Measurements from ENCODE around the gene AMD1. TPM values are rescaled to one million over a fixed set of nuclear protein-coding genes. Genes with fewer than 3 reads are reported as not detected.

AMD1 gene
- total RNA-seq, 1 donor from 2014 or later: 26.1 TPM

DNA sequence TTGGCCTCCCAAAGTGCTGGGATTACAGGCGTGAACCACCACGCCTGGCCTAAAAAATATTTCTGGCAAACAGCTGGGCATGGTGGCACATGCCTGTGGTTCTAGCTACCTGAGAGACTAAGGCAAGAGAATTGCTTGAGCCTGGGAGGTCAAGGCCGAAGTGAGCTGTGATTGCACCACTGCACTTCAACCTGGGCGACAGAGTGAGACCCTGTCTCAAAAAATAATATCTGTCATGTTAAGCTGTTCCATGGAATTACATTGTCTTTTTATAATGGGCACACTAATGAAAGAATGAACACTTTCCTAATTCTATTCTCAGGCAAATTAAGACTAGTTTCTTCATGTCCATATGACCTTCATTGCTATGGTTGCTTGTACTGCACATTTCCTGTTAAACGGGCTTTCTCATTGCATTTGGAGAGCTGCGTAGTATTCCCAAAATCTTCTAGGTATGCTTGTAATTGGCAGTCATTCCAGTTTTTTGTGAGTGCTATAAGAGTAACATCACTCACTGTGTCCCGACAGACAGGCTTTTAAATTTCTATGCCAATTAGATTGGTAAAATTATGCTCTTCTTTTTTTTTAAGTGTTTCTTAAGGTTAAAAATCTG lies 12.1 kb downstream of the AMD1 start:
- H3K4me1 Mint-ChIP-seq (ENCODE audit: low read depth, unreplicated experiment): peaks cover 2% of the 10 kb centered on the region
- no peaks in the 10 kb centered on the region for H3K9me3 Mint-ChIP-seq (ENCODE audit: unreplicated experiment)
- no peak for TF ChIP-seq CTCF (IDR thresholded peaks at IDR 0.05; ENCODE audit: partially characterized antibody, unreplicated experiment)
- no peaks in the 10 kb centered on the region for H3K27me3 Mint-ChIP-seq (ENCODE audit: unreplicated experiment)
- no peaks in the 10 kb centered on the region for H3K36me3 Mint-ChIP-seq (ENCODE audit: unreplicated experiment)
- DNase-seq: no peak
- H3K4me3 Mint-ChIP-seq (ENCODE audit: unreplicated experiment): no peak overlapping the region
- no peak overlapping the region for H3K27ac Mint-ChIP-seq (ENCODE audit: unreplicated experiment)

DNA sequence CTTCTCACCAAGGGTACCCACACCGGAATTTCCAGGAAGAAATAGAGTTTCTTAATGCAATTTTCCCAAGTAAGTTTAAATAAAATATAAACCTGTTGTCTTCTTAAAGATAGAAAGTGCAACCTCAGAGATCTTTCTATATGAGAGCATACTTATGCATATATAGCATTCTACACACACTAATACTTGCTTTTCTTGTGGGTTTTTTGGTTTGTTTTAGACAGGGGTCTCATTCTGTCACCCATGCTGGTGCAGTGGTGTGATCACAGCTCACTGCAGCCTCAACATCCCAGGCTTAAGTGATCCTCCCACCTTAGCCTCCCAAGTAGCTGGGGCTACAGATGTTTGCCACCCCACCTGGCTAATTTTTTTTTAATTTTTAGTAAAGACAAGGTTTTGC lies 15.7 kb downstream of the AMD1 start:
- no peaks in the 10 kb centered on the region for H3K27me3 Mint-ChIP-seq (ENCODE audit: unreplicated experiment)
- H3K36me3 Mint-ChIP-seq (ENCODE audit: unreplicated experiment): no peaks in the 10 kb centered on the region
- no peaks in the 10 kb centered on the region for H3K9me3 Mint-ChIP-seq (ENCODE audit: unreplicated experiment)
- H3K27ac Mint-ChIP-seq (ENCODE audit: unreplicated experiment): no peak overlapping the region
- no peaks in the 10 kb centered on the region for H3K4me1 Mint-ChIP-seq (ENCODE audit: low read depth, unreplicated experiment)
- DNase-seq: no peak
- H3K4me3 Mint-ChIP-seq (ENCODE audit: unreplicated experiment): no peak overlapping the region
- TF ChIP-seq CTCF (IDR thresholded peaks at IDR 0.05; ENCODE audit: partially characterized antibody, unreplicated experiment): no peak

DNA sequence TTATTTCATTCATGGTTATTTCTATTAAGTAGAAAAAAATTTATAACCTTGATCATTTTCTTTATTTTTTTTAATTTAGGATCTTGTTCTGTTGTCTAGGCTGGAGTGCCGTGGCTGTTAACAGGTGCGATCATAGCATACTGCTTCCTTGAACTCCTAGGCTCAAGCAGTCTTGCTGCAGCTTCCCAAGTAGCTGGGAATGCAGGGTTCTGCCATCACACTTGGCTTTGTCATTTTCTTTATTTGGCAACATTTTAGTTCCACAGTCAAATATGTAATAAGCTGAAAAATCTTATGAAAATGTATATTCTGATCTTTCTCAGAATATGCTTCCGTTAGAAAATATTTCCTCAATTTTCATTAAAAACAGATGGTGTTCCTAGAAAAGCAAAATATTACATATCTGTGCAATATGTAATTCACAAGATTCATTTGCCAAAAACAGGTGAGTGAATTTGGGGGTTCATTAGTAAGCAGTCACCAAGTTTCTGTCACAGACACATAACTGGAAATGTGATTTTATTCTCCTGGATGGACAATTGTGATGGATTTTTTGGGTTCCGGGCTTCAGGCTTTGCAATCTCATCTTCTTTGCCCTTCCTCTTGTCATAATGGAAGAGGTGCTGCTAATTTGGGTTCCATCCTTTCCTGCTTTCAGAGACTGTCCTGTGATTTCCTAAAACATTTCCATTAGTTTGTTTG lies 21.5 kb downstream of the AMD1 start:
- no peak for TF ChIP-seq CTCF (IDR thresholded peaks at IDR 0.05; ENCODE audit: partially characterized antibody, unreplicated experiment)
- Mint-ChIP-seq H3K27ac (ENCODE audit: unreplicated experiment) (no peak overlapping the region), H3K4me1 (ENCODE audit: low read depth, unreplicated experiment) (no peaks in the 10 kb centered on the region)

GRCh38 chr6:110897433-110897832 lies 22.8 kb downstream of the AMD1 start:
- Mint-ChIP-seq H3K9me3 (ENCODE audit: unreplicated experiment) (peaks cover 1% of the 10 kb centered on the region), H3K4me3 (ENCODE audit: unreplicated experiment) (no peak overlapping the region), H3K27me3 (ENCODE audit: unreplicated experiment) (no peaks in the 10 kb centered on the region), H3K4me1 (ENCODE audit: low read depth, unreplicated experiment) (no peaks in the 10 kb centered on the region), H3K27ac (ENCODE audit: unreplicated experiment) (no peak overlapping the region), H3K36me3 (ENCODE audit: unreplicated experiment) (peaks cover 4% of the 10 kb centered on the region)
- no peak for TF ChIP-seq CTCF (IDR thresholded peaks at IDR 0.05; ENCODE audit: partially characterized antibody, unreplicated experiment)
- DNase-seq: no peak

More for the DNA sequence above, 21.5 kb downstream of the AMD1 start:
- Mint-ChIP-seq H3K4me3 (ENCODE audit: unreplicated experiment) (no peak overlapping the region), H3K36me3 (ENCODE audit: unreplicated experiment) (peaks cover 4% of the 10 kb centered on the region), H3K9me3 (ENCODE audit: unreplicated experiment) (peaks cover 1% of the 10 kb centered on the region), H3K27me3 (ENCODE audit: unreplicated experiment) (no peaks in the 10 kb centered on the region)
- no peak for DNase-seq

- Mint-ChIP-seq H3K4me1 (ENCODE audit: low read depth, unreplicated experiment) (no peaks in the 10 kb centered on the region), H3K4me3 (ENCODE audit: unreplicated experiment) (no peak overlapping the region), H3K27me3 (ENCODE audit: unreplicated experiment) (no peaks in the 10 kb centered on the region), H3K9me3 (ENCODE audit: unreplicated experiment) (peaks cover 1% of the 10 kb centered on the region), H3K27ac (ENCODE audit: unreplicated experiment) (no peak overlapping the region), H3K36me3 (ENCODE audit: unreplicated experiment) (peaks cover 4% of the 10 kb centered on the region)
- no peak for DNase-seq
- TF ChIP-seq CTCF (IDR thresholded peaks at IDR 0.05; ENCODE audit: partially characterized antibody, unreplicated experiment): no peak
Measured at GRCh38 chr6:110898111-110898510, 23.5 kb downstream of the AMD1 start.

All from glutamatergic neuron (in vitro differentiated cells).